Activated T-helper 17 cell treated with anti-CD3 and anti-CD28 coated beads, Interleukin-2, amount 50 U/mL, for 72 hours (primary cell): ENCODE measurements around the gene ZC3H12C. TPM values are rescaled to one million over a fixed set of nuclear protein-coding genes. Genes with fewer than 3 reads are reported as not detected.

Experiments used
- ATAC-seq: fragments of 150-1000 bp; cut with Tn5 transposase; replicated peaks from 2 replicates; pipeline ENCODE4 v1.10.0; 2021; ENCODE audit warnings: mild to moderate bottlenecking, moderate library complexity
- H3K27ac Mint-ChIP-seq: one replicate; pipeline ENCODE4 v1.8.0; 2022; ENCODE audit warnings: mixed read lengths
- H3K27me3 Mint-ChIP-seq: one replicate; pipeline ENCODE4 v1.8.0; 2022; ENCODE audit warnings: mixed read lengths
- H3K36me3 Mint-ChIP-seq: one replicate; pipeline ENCODE4 v1.8.0; 2022; ENCODE audit warnings: low read depth, mild to moderate bottlenecking, mixed read lengths
- H3K4me1 Mint-ChIP-seq: one replicate; pipeline ENCODE4 v1.8.0; 2022; ENCODE audit warnings: mixed read lengths
- H3K4me3 Mint-ChIP-seq: one replicate; pipeline ENCODE4 v1.8.0; 2022; ENCODE audit warnings: mild to moderate bottlenecking, mixed read lengths
- H3K9me3 Mint-ChIP-seq: one replicate; pipeline ENCODE4 v1.8.0; 2022; ENCODE audit warnings: mixed read lengths
- total RNA-seq, 2 donors: library from RNA; stranded (reverse); gene quantifications; one replicate each; pipeline ENCODE4 v1.2.3, GENCODE V29; 2022

ZC3H12C gene
- total RNA-seq, 2 donors from 2014 or later, result 2.9 to 5.8 TPM

DNA sequence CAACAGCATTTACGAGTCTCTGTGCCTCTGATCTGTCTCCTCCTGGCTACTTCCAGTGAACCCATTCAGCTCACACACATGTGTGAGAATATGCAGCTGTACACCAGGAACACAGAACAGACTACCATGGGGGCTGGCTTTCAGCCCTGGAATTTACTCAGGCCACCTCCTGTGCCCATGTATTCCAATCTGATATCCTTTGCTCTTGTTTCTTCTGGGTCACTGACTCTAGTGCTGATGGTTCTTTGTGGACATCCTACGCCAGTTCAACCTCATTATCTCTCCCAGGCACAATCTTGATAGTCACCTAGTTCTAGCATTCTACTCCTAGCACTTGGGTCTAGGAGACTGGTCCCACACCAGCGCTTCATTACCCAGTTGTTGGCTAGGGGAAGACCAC lies 23.0 kb upstream of the ZC3H12C start:
- no peaks in the 10 kb centered on the region for H3K36me3 Mint-ChIP-seq
- H3K4me3 Mint-ChIP-seq, result no peak overlapping the region
- peak overlapping the region; percentile 27 for H3K27ac Mint-ChIP-seq
- H3K9me3 Mint-ChIP-seq, result no peaks in the 10 kb centered on the region
- peaks cover 33% of the 10 kb centered on the region for H3K27me3 Mint-ChIP-seq
- peaks cover 3% of the 10 kb centered on the region for H3K4me1 Mint-ChIP-seq
- ATAC-seq, result no peak

DNA sequence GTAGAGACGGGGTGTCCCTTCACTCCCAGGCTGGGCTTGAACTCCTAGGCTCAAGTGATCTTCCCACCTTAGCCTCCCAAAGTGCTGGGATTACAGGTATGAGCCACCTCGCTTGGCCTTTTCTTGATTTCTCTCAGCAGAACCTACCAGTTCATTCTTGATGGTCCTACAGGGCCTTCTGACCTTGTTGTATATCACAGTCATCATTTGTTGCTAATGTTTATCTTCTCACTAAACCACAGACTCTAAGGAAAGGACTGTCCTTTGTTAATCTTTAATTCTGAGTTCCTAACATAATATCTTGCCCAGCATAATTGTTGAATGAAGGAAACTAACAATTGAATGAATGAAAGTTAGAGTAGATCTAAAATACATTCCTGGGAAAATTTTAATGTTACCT lies 22.0 kb upstream of the ZC3H12C start:
- Mint-ChIP-seq H3K27ac (no peak overlapping the region), H3K4me1 (peaks cover 3% of the 10 kb centered on the region), H3K27me3 (peaks cover 35% of the 10 kb centered on the region), H3K36me3 (no peaks in the 10 kb centered on the region), H3K9me3 (no peaks in the 10 kb centered on the region), H3K4me3 (no peak overlapping the region)
- ATAC-seq, result no peak

DNA sequence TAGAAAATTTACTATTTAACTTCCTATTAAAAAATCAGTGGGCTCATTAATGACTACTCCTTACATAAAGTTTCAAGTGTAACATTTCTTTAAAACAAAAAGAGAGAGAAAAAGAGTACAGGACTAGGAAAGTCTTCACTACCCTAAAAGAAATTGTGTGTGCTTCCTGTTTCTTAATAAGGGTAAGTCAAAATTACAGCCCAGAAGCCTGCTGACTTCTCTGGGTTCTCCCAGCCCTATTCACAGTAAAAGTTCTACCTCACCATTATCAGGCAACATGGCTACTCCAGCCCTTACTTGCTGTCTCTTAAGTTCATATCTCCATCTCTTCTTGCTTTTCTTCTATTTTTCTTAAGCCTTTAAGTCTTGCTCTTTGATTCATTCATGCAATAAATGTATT lies 20.3 kb upstream of the ZC3H12C start:
- no peak for ATAC-seq
- H3K9me3 Mint-ChIP-seq, result no peaks in the 10 kb centered on the region
- no peaks in the 10 kb centered on the region for H3K36me3 Mint-ChIP-seq
- H3K27ac Mint-ChIP-seq, result no peak overlapping the region
- H3K4me3 Mint-ChIP-seq, result no peak overlapping the region
- peaks cover 36% of the 10 kb centered on the region for H3K27me3 Mint-ChIP-seq
- peaks cover 3% of the 10 kb centered on the region for H3K4me1 Mint-ChIP-seq

DNA sequence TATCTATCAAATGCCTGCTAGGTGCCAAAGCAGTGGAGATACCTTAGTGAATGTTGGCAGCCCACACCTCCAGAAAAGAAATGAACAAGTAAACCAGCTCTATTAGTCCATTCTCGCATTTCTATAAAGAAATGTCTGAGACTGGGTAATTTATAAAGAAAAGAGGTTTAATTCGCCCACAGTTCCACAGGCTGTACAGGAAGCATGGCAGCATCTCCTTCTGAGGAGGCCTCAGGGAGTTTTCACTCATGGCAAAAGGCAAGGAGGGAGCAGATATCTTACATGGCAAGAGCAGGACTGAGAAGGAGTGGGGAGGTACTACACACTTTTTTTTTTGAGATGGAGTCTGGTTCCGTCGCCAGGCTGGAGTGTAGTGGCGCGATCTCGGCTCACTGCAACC lies 18.7 kb upstream of the ZC3H12C start:
- Mint-ChIP-seq H3K36me3 (no peaks in the 10 kb centered on the region), H3K4me1 (peaks cover 3% of the 10 kb centered on the region)
- ATAC-seq, result no peak

DNA sequence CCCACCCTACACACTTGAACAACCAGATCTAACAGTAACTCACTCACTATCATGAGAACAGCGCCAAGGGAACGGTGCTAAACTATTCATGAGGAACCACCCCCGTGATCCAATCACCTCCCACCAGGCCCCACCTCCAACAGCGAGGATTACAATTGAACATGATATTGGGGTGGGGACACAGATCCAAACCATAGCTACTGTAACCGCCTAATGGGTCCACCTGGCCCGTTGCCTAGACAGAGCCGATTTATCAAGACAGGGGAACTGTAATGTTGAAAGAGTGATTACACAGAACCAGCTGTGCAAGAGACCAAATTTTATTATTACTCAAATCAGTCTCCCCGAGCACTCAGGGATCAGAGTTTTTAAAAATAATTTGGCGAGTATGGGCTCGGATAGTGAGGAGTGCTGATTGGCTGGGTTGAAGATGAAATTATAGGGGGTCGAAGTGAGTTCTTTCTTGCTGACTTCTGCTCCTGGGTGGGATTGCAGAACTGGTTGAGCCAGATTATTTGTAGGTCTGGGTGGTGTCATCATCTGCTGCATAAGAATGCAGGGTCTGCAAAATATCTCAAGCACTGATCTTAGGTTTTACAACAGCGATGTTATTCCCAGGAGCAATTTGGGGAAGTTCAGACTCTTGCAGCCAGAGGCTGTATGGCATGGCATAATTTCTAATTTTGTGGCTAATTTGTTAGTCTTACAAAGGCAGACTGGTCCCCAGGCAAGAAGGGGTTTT lies 17.9 kb upstream of the ZC3H12C start:
- H3K4me1 Mint-ChIP-seq, result no peaks in the 10 kb centered on the region
- H3K4me3 Mint-ChIP-seq, result no peak overlapping the region
- no peak for ATAC-seq
- no peaks in the 10 kb centered on the region for H3K9me3 Mint-ChIP-seq
- H3K27me3 Mint-ChIP-seq, result peaks cover 27% of the 10 kb centered on the region
- H3K36me3 Mint-ChIP-seq, result no peaks in the 10 kb centered on the region
- H3K27ac Mint-ChIP-seq, result no peak overlapping the region

More for the DNA sequence above, 18.7 kb upstream of the ZC3H12C start:
- Mint-ChIP-seq H3K4me3 (no peak overlapping the region), H3K9me3 (no peaks in the 10 kb centered on the region), H3K27me3 (peaks cover 32% of the 10 kb centered on the region), H3K27ac (no peak overlapping the region)

DNA sequence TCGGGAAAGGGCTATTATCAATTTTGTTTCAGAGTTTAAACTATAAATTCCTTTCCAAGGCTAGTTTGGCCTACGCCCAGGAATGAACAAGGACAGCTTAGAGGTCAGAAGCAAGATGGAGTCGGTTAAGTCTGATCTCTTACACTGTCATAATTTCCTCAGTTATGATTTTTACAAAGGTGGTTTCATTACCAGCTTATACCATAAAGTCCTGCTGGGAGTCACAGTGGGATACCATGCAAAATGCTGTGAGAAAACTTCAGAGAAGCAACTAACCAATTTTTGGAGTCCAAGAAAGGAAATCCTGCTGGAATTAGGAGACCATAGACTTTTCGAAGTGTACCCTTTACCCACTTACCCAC lies 17.4 kb upstream of the ZC3H12C start:
- no peaks in the 10 kb centered on the region for H3K4me1 Mint-ChIP-seq
- no peak for ATAC-seq
- H3K27ac Mint-ChIP-seq, result no peak overlapping the region
- no peaks in the 10 kb centered on the region for H3K36me3 Mint-ChIP-seq
- no peaks in the 10 kb centered on the region for H3K9me3 Mint-ChIP-seq
- peaks cover 22% of the 10 kb centered on the region for H3K27me3 Mint-ChIP-seq
- no peak overlapping the region for H3K4me3 Mint-ChIP-seq

DNA sequence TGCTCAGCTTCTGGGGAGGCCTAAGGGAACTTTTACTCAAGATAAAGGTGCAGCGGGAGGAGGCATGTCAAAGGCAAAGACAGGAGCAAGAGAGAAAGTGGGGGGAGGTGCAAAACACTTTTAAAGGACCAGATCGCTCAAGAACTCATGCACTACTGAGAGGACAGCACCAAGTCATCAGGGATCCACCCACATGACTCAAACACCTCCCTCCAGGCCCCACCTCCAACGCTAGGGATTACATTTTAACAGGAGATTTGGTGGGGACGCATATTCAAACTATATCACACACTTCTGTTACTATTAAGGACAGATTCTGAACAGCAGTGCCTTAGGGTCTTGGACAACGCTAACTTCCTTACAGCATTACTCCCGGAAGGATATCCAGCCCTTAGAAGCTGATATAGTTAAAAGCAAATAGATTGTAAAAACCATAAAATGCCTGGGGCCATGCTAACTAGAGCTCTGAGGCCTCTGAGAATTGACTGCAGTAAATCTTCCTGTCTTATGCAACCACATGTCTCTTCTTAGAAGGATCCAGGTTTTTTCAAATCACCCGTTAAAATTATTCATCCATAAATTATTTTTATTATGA lies 16.7 kb upstream of the ZC3H12C start:
- peaks cover 18% of the 10 kb centered on the region for H3K27me3 Mint-ChIP-seq
- peak overlapping the region; percentile 92 for H3K27ac Mint-ChIP-seq
- peak overlapping the region; percentile 3 for H3K4me3 Mint-ChIP-seq
- ATAC-seq, result no peak
- no peaks in the 10 kb centered on the region for H3K9me3 Mint-ChIP-seq
- H3K36me3 Mint-ChIP-seq, result no peaks in the 10 kb centered on the region
- no peaks in the 10 kb centered on the region for H3K4me1 Mint-ChIP-seq

DNA sequence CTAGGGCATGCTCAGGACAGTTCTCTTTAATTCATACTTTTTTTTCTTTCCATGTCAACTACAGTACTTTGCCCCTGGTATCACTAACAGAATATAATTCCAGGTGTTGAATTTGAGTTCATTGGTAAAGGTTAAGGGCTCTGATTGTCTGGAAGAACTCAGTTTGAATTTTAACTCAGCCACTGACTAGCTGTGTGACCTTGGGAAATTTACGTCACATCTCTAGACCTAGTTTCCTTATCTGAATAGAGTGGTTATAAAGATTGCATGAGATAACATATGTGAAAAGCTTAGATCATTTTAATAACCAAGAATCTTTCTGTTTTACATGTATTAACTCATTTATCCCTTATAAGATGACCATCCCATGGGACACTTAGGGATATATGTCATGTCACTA lies 15.8 kb upstream of the ZC3H12C start:
- Mint-ChIP-seq H3K9me3 (no peaks in the 10 kb centered on the region), H3K4me1 (no peaks in the 10 kb centered on the region), H3K27ac (peak overlapping the region; percentile 92), H3K4me3 (peak overlapping the region; percentile 72), H3K36me3 (no peaks in the 10 kb centered on the region), H3K27me3 (peaks cover 13% of the 10 kb centered on the region)
- peak; percentile 54 for ATAC-seq

DNA sequence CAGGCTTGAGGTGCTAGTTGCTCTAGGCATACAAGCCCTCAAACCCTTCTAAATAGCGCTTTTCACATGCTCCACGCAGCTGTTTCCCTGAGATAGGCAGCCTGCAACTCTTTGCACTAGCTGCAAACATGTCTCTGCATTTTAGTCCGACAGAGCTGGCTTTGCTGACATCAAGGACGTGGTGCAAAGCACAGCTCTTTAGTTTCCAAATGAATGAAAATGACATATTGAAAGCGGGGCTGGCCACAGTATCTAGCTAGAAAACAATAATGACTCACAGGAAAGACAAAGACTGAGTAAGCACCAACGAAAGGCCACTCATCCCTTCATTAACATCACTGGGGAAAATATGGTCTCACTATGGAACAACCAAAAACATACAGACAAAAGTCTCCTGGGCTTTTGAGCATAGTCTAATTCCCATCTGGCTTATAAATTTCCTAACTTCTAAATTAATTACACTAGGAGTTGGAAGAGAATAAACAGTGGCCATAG lies 15.3 kb upstream of the ZC3H12C start:
- no peaks in the 10 kb centered on the region for H3K9me3 Mint-ChIP-seq
- H3K36me3 Mint-ChIP-seq, result no peaks in the 10 kb centered on the region
- peak overlapping the region; percentile 72 for H3K4me3 Mint-ChIP-seq
- peak overlapping the region; percentile 92 for H3K27ac Mint-ChIP-seq
- H3K27me3 Mint-ChIP-seq, result peaks cover 17% of the 10 kb centered on the region
- no peaks in the 10 kb centered on the region for H3K4me1 Mint-ChIP-seq
- peak; percentile 85 for ATAC-seq

DNA sequence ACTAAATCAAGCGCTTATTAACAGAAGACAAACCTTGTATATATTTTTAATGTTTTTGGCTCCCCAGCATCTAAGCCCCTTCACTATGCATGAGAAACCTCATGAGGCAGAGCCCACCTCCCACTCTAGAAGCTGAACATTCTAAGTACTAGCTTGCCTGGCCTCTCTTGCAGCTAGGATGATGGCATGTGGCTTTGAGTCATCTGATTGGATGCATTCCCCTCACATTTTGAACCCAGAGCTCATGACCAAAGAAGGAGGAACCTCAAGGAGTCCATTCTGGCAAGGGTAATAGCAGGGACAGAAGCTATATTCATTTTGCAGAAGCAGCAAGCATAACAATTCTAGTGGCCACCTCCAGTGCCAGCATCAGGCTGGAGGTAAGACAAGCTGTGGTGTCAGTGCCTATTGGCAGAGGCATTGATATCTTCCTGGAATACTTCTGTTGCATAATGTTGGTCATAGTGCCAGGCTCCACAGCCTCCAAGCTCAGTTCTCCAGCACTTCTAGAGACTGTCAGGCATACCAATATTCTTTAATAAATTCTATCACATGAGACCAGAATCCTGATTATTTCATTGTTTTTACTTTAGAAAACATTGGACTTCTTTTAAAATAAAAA lies 14.2 kb upstream of the ZC3H12C start:
- no peaks in the 10 kb centered on the region for H3K36me3 Mint-ChIP-seq
- H3K4me1 Mint-ChIP-seq, result no peaks in the 10 kb centered on the region
- H3K9me3 Mint-ChIP-seq, result no peaks in the 10 kb centered on the region
- ATAC-seq, result no peak
- H3K27ac Mint-ChIP-seq, result no peak overlapping the region
- no peak overlapping the region for H3K4me3 Mint-ChIP-seq
- peaks cover 13% of the 10 kb centered on the region for H3K27me3 Mint-ChIP-seq

DNA sequence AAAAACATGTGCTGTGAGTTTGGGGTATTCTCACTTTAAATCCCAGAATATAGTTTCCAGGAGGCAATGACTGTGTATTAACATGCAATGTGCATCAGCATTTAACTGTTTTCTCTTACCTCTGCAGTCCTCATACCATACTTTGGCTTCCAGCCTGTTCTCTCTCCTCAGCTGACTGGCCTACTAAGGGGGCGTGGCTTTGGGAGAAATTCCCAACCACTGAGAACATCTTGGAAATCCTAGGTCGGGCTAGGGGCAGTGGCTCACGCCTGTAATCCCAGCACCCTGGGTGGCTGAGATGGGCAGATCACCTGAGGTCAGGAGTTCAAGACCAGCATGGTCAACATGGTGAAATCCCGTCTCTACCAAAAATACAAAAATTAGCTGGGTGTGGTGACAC lies 13.5 kb upstream of the ZC3H12C start:
- Mint-ChIP-seq H3K36me3 (no peaks in the 10 kb centered on the region), H3K9me3 (no peaks in the 10 kb centered on the region), H3K4me3 (no peak overlapping the region), H3K27ac (no peak overlapping the region), H3K4me1 (no peaks in the 10 kb centered on the region), H3K27me3 (peaks cover 12% of the 10 kb centered on the region)
- ATAC-seq, result no peak

DNA sequence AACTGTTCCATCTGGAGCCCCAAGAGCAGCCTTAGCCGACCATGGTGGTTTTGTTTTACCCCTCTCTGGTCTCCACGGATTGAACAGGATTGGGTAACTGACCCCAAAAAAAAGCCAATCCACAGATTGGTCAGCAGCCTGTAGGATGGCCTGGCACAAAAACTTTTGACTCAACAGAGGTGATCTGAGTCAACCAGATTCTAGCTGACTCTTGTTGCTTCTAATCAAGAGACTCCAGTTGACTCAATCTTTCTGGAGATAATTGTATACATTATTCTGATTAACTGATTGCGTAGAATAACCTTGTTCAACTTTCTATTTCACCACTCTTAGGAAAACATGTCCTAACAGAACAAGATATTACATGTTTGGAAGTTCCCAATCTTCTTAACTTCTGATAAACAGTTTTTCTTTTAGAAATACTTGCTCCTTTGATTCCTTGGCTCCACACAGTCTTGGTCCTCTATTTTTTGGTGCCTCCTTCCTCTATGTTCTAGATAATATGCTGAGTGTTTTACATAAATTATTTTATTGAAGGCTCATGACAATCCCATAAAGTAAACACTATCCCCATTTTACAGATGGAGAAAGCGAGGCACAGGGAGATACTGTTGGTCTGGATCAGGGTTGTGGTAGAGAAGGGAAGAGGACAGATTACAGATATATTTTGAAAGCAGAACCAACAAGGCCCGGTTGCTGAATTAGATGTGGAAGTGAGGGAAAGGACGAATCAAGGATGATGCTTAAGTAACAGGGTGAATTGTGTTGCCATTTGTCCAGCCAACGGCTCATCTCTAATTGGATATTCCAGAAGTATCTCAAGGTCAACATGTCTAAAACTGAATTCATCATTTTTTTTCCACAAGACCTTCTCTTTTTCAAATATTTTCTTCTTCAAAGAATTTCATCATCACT lies 11.5 kb upstream of the ZC3H12C start:
- peak overlapping the region; percentile 77 for H3K27ac Mint-ChIP-seq
- no peaks in the 10 kb centered on the region for H3K9me3 Mint-ChIP-seq
- no peaks in the 10 kb centered on the region for H3K36me3 Mint-ChIP-seq
- no peaks in the 10 kb centered on the region for H3K4me1 Mint-ChIP-seq
- ATAC-seq, result peak; percentile 65
- peaks cover 16% of the 10 kb centered on the region for H3K27me3 Mint-ChIP-seq
- H3K4me3 Mint-ChIP-seq, result peak overlapping the region; percentile 29

DNA sequence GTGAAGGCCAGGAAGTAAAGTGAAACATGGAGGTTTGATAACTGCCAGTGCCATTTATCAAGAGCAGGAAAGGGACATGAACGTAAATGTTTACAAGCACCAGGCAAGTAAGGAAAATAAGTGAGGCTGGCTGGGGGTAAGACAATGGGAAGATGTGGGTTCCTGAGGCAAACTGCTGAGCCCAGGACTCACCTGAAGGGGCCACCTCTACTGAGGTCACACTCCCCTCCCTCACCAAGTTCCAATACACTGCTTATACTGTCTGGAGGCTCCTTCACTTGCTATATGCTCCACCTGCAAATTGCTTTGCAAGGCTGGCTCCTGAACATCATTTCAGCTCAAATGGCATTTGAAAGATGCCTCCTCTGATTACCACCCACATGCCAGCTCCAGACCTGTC lies 10.3 kb upstream of the ZC3H12C start:
- Mint-ChIP-seq H3K9me3 (no peaks in the 10 kb centered on the region), H3K27me3 (peaks cover 19% of the 10 kb centered on the region), H3K27ac (peak overlapping the region; percentile 62), H3K36me3 (no peaks in the 10 kb centered on the region), H3K4me1 (no peaks in the 10 kb centered on the region), H3K4me3 (no peak overlapping the region)
- ATAC-seq, result no peak

DNA sequence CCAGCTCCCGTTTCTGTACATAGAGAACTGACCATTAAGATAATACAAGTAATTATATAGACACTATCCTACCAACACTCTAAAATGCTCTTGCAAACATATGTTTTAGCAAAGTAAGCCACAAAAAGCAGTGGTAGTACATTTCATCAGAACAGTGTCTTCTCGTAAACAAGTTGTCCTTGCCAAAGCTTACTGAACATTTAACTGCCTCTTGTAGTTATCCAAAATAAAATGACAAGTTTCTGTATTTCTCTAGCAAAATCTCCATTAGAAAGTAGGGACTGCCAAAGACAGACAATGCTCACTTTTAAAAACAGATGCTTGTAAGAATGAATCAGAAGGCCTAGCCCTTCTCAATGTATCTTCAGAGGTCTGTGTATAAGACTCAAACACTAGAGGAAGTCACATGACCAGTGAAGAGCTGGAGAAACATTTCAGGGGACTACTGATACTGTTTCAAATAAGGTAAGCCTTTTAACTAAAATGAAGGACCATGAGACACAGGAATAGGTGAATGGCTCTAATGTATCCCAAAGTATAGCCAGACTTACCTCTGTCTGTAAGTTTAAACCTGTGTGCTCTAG lies 7.8 kb upstream of the ZC3H12C start:
- no peaks in the 10 kb centered on the region for H3K36me3 Mint-ChIP-seq
- ATAC-seq, result no peak
- H3K4me3 Mint-ChIP-seq, result no peak overlapping the region
- no peaks in the 10 kb centered on the region for H3K4me1 Mint-ChIP-seq
- peaks cover 22% of the 10 kb centered on the region for H3K27me3 Mint-ChIP-seq
- no peak overlapping the region for H3K27ac Mint-ChIP-seq
- H3K9me3 Mint-ChIP-seq, result no peaks in the 10 kb centered on the region
